Pons (tissue), 1 donor: ENCODE results near the gene CACNB4.
"Not testable (repeated sequence)": the region's sequence is repeated elsewhere in the genome, so short reads cannot be mapped to it uniquely, and the experiment has no call there.

Source experiments
- DNase-seq: peaks from one replicate; pipeline ENCODE4 v3.0.0-alpha.2; 2016; ENCODE audit warnings: low spot score

The CACNB4 gene

DNA sequence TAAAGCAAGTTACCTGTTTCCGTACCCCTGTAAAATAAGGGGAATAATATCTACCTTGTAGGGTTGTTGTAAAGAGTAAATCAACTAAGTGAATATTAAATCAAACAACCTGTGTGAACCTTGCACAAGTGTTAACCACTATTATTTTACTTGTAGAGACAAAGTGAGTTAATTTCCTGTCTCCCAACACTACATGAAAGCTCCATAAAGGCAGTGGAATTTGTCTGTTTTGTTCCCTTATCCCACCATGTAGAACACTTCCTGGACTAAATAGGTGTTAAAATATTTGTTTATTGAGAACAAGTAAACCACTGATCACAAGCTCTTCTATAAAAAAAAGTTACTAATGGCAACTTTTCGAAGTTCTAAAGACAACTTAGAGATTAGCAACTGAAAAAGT is 274.0 kb downstream of the CACNB4 start:
- DNase-seq = no peak

DNA sequence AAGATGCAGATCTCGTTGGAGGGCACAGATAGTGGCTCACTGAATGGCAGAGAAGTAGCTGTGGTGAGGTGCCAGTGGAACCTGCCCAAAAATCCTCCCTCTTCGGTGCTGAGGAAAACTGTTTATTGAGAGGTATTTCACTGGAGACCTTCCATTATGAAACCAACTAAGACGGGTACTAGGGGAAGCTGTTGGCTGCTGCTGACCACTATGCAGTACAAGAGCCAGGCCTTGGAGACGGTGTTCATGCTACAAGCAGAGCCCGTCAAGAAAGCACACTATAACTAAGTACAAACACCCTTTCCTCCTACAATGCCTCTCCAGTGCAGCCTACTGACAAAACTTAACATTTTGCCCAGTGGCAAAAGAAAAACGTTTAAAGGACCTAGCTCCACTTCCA is 275.2 kb downstream of the CACNB4 start:
- DNase-seq = no peak

DNA sequence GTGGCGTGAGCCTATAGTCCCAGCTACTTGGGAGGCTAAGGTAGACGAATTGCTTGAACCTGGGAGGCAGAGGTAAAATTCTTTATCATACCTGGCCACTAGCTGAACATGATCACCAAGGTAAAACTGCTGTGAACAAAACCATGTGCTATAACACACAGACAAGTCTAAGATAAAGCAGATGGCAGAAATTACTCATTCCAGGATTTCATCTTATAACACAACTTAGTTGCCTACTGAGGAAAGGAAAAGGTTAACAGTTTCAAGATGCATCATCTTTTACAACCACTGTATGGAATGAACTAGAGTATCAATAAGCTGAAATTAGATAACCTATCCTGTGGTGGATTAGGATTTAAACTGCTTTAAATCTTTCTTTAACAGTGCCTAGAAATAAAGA is 278.9 kb downstream of the CACNB4 start:
- no peak for DNase-seq

DNA sequence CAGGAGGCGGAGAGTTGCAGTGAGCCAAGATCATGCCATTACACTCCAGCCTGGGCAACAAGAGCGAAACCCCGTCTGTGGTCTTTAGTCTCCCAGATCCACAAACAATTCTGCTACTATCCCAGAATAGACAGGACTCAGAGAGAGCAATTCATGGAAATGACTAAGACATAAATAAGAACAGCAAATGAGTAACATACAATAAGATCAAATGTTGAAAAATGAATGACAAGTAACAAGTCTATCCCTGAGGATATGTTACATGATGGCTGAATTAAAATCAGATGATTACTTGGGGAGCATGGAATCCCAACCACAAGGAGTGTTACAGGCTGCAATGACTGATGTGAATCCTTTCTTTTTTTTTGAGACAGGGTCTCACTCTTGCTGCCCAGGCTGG is 280.9 kb downstream of the CACNB4 start:
- no peak for DNase-seq

DNA sequence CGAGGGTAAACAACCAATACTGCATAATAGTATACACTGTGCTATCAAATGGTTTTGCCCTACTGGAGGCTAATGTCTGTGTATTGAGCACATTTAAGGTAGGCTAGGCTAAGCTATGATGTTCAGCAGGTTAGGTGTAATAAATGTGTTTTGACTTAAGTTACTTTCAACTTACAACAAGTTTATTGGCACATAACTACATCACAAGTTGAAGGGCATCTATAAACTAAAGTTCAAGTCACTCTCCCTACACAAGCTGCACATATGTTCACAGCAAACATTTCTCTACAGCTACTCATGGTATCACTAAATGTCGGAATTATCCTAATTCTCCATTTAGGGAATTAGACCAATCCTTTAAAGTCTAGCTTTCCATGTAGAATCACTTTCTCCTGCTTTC is 282.0 kb downstream of the CACNB4 start:
- DNase-seq = no peak

DNA sequence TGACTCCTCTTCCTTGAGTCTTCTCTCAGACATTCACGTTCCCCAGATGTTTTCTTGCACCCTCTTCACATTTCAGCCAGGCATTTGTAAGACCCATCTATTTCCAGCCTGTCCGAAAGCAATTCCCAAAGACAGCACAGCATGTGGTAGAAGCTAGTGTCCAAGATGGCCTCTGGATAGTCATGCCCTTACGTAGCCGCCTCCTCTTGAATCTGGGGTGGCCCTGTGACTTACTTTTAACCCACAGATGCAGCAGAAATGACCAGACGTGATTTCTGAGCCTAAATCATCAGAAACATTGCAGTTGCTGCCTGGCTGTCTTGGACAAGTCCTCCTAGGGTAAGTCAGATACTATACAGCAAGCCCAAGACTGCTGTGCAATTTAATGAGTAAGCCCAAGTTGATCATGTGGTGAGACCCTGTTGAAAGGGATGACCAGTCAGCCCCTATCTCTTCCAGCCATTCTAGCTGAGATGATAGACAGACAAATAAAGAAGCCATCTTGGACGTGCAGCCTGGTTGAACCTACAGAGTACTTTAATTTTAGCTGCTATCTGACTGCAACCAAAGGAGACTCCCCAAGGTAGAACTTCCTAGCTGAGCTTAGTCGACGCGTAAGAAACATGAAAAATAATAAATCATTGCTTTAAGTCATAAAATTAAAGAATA is 282.9 kb downstream of the CACNB4 start:
- DNase-seq = no peak

DNA sequence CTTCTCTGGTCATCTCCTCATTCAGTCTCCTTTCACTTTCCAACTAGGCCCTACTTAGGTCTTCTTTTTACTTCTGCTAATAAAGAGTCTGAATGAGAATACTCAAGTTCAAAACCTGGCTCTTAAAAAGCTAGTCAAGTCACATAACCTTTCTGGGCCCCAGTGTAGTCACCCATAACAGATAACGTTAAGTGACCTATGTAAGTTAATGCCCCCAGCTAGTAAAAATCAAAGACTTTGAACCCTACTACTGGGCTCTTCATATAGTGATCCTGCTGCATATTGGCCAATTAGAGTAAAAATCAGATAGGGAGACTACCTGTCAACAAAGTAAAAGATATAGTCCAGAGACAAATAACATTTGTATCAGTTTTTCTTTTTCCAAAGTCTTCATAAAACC is 288.4 kb downstream of the CACNB4 start:
- no peak for DNase-seq

DNA sequence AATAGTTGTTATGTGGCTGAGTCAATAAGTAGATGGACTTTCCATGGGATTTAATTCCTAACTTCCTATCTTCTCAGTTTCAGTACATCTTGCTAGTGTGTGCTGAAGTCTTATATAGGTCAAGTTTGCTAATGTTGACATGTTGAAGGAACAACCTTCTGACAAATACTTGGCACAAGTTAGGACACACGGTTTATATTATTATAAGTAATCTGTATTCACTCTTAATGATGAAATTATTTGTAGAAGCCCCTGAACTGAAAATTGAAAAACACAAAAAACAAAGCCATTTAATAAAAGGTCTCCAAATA is 289.8 kb downstream of the CACNB4 start:
- DNase-seq = no peak

DNA sequence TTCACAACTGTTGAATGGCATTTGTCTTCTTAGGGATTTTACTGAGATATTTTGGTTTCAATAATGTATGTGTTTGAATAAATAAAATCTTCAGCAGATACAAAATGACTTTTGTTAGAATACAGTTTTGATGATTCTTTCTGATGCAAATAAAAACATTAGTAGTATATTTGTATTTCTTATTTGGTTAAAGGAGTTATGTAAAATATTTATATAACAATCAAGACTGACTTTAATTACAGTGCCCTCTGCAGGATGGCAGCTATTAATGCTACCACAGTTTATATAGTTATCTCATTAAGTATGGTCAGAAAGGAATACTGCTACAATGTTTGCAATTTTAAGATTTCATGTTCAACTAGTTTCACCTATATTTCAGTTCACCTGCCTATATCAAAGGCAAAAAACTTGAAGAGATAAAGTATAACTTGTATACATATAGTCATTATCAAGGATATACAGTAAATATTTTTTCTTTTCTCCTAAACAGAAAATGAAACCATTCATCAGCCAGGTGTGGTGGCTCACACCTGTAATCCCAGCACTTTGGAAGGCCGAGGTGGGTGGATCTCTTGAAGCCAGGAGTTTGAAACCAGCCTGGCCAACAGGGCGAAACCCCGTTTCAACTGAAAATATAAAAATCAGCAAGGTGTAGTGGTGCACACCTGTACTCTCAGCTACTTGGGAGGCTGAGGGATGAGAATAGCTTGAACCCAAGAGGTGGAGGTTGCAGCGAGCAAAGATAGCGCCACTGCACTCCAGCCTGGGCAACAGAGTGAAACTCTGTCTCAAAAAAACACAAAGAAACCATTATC is 290.4 kb downstream of the CACNB4 start:
- peak; percentile 37 for DNase-seq

DNA sequence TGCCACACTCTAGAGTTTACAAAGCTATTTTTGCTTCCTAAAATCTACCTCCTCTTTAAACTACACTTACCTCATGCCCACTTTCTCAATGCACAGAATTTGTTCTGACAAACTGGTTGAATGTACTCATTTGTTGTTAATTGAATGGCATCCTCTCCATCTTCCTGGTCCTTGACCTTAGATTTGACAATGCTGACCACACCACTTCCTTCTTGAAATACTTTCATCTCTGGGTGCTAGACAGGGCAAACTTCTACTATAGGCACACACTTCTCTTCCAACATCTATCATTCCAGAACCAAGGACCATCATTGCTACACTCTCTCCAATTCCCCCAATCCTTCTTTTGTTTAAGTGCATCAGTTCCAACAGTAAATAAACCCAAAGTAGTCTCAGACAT is 292.9 kb downstream of the CACNB4 start:
- DNase-seq = no peak

DNA sequence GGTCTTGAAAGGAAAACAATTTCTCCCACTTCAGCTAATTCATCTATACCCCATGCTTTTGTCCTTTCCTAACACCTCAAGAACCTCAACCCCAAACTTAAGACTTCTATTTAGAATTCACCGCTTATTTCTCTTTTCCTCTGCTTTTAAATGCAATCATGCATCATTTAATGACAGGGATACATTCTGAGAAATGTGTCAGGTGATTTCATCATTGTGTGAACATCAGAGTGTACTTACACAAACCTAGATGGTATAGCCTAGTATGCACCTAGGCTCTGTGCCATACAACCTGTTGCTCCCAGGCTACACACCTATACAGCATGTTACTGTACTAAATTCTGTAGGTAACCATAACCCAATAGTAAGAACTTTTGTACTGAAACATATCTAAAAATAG is 293.5 kb downstream of the CACNB4 start:
- no peak for DNase-seq

DNA sequence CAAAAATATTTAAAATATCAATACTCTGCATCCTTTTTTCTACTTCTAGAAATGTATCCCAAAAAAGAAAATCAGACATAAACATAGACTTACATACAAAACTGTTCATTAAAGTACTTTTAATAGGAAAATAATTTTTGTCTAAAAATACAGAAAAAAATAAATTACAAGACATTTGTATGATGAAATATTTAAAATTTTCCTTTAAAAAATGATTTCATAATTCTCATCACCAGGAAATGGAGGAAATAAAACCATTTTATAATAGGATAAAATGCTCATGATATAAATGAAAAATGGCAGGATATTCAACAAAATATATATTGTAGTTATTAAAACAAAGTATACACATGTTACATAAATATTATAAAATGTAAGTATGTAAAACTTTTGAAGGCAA is 295.0 kb downstream of the CACNB4 start:
- DNase-seq = no peak

DNA sequence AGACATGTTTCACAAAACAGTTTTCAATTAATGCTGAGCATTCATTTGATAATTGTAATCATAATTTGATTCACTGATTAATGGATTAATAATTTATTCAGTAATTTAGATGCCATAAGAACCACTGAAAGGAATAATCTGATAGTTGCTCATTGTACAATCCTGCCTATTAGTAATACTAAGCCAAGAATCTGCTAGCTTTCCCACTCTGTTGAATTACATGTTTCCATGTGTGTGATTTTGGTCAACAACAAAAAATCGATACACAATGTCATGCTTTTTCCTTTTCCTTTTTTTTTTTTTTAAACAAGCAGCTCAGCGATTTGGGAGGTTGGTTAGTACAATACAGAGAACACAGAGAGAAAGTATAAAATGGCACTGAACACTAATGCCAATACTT is 296.5 kb downstream of the CACNB4 start:
- DNase-seq = no peak

DNA sequence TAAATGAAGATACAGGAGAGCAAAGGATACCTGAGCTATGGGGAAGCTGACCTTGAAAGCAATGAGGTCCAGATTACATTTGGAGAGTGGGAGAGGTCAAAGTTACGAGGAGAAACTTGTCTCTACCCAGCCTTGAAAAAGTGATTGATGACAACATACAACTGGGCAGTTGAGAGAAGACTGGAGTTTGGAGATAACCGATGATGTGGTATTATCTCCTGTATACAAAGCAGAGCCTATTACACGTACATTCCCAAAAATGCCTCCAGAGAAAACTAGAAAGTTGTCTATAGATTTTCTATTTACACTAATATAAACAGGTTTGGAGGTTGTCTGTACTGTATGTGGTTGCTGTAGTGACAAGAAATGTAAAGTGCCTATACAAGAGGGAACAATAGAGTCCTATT is 299.0 kb downstream of the CACNB4 start:
- no peak for DNase-seq

DNA sequence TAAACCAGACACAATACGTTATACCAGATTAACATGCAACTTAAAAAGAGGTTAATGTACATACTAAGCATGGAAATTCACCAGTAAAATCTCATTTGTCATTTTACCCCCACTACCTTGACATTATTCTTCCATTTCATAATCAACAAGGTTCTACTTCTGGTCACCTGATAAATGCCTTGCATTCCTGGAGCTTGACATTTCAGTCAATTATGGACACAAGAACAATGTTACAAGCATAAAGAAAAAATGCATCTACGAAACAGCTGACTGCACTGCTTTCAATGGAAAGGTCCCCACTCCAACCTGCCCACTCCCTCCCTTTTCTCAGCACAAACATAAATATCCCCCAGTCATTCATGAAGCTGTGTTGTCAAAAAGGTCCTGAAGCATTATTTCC is 302.1 kb downstream of the CACNB4 start:
- DNase-seq = no peak

DNA sequence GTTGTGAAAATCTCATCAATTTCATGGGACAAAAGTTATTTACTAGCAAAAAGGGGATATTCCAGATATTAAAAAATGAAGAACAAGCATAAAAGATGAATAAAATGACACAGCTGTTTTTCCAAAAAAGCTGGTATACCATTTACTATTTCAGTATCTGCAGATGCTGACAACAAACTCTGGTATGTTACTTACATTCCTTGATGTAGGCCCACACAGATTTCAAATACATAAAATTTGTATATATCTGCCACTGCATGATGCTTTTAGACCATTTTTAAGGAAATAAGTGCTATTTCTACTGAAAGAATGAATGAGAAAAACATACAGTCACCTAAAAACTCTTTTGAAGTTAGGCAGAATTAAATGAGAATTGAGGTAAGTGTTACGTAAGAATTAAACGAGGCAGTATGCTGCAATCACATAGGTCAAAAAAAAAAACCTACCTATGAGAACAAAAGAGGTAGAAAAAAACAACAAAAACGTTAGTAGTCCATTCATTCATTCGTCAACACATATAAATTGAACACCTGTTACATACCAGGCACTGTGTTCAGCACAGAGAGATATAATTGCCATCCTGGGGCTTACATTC is 303.1 kb downstream of the CACNB4 start:
- DNase-seq = no peak

DNA sequence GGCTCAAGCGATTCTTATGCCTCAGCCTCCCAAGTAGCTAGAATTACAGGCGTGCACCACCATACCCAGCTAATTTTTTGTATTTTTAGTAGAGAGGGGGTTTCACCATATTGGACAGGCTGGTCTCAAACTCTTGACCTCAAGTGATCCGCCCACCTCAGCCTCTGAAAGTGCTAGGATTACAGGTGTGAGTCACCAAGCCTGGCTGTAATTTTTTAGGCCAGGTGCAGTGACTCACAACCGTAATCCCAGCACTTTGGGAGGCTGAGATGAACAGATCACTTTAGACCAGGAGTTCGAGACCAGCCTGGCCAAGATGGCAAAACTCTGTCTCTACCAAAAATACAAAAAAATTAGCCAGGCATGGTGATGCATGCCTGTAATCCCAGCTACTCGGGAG is 304.4 kb downstream of the CACNB4 start:
- not testable (repeated sequence) for DNase-seq

DNA sequence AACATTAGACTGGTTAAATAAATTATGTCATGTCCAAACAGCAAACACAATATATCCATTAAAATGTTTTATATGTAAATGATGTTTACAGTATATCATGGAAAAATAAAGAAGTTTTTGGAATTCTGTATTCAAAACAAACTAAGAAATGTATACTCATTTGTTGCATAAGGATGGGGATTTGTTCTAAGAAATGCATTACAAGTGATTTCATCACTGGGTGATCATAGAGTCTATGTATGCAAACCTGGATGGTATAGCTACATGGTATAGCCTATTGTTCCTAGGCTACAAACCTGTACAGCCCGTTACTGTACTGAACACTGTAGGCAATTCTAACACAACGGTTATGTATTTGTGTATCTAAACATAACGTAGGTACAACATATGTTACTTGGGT is 305.7 kb downstream of the CACNB4 start:
- DNase-seq = no peak

DNA sequence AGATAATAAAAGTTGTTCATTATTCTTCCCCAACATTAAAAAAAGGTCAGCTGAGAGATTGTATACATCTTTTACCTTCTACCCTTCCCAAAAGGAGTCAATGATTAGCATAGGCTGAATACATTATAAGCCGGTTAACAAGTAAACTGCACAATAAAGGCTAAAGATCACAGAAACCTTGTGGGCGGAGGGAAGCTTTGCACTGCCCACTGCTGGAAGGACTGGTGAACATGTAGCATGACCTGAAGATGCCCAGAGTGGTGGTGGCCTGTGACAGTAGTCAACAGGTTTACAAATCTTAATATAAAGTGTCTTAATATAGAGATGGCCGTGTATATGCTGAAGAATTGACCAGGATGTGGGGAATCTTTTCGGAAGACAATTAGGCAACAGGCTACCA is 306.3 kb downstream of the CACNB4 start:
- DNase-seq = no peak

DNA sequence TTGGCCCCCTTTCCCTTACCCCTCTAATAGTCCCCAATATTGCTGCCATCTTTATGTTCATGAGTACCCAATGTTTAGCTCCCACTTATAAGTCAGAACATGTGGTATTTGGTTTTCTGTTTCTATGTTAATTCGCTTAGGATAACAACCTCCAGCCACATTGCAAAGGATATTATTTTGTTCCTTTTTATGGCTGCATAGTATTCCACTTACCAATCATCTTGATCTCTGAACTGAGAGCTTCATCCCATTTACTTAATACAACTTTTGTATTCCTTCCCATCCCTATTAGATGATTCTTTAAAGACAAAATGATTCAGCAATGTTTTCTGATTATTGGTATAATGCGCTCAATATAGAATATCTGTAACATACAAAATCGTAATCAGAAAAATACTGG is 307.3 kb downstream of the CACNB4 start:
- DNase-seq = no peak

DNA sequence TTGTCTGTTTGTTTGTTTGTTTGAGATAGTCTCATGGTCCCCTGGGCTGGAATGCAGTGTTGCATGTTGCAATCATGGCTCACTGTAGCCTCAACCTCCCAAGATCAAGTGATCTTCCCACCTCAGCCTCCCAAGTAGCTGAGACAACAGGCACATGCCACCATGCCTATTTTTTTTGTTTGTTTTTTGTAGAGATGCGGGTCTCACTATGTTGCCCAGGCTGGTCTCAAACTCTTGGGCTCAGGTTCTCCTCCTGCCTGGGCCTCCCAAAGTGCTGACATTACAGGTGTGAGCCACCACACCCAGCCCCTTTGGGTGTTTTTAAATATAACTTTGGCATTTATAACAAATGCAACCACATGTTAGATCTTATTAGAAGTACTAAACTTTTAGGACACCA is 308.2 kb downstream of the CACNB4 start:
- DNase-seq = no peak

DNA sequence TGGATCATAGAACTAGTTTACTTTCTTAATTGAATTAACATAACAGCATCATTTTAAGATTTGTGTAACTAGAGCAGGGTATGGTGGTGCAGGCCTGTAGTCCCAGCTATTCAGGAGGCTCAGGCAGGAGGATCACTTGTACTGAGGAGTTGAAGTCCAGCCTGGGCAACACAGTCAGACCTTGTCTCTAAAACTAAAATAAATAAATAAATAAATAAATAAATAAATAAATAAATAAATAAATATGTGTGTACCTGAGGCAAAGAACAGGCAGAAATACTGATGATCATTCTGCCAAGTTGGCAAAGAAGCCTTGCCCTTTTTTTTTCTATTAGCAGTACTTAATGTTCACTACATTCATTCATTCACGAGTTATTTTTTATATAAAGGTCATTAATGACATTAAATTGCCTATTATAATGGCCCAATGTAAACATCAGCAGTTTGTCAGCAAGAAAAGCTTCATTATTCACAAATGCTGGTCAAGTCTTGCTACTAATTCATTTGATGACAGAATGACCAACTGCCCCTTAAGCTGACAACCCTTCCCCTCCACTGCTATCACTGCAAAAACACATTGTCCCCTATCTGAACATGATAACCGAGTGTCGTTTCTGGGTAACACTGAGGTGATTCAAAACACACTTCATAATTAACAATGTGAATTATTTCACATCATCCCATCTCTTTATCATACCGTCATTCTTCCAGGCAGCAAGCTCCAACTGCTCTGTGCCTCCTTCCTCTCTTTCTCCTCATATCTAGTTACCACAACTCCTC is 309.6 kb downstream of the CACNB4 start:
- DNase-seq = no peak

DNA sequence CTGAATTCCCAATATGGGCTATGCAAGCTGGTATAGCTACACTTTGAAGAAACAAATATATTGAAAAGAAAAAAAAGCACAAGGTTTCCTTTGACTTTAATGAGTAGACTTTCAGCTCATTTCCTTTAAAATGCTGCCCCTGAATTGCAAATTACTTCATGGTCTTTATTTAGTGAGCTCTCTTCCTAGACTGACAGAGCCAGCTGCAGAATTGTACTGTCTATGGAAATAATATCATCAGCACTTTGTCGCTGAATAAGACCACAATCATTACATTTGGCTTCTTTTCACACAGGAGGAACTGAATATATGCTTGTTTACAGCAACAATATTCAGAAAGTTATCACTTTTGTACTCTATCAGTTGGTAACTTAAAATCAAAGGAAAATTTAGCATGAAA is 312.4 kb downstream of the CACNB4 start:
- no peak for DNase-seq
